SKM-1 (cell line): Measurements from ENCODE around the gene MGME1.

Experiments used
- DNase-seq: peaks from one replicate; lab custom pipeline; 2025; ENCODE audit not compliant: unreplicated experiment; lab: John Stamatoyannopoulos, UW

MGME1 gene

GRCh38 chr20:17992224-17992637, 23.4 kb downstream of the MGME1 start:
- DNase-seq = no peak

GRCh38 chr20:17992847-17993513, 24.2 kb downstream of the MGME1 start:
- DNase-seq = no peak

DNA sequence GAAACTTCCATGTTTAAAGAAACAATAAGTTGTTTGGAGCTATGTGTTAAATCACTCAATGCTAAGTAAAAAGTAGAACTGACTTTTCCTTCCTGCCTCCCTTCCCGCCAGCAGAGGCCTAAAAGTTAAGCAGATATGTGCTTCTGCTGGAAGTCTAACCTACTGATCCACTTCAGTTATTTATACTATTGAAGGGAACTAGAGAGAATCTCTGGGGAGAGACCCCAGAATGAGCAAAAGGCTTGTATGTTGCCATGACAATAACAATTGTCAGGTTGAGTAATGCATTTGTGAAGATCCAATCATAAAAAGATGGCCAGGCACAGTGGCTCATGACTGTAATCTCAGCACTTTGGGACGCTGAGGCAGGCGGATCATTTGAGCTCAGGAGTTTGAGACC, 24.7 kb downstream of the MGME1 start:
- no peak for DNase-seq

- DNase-seq = no peak
Observed at GRCh38 chr20:17995967-17996819, 27.4 kb downstream of the MGME1 start.

DNA sequence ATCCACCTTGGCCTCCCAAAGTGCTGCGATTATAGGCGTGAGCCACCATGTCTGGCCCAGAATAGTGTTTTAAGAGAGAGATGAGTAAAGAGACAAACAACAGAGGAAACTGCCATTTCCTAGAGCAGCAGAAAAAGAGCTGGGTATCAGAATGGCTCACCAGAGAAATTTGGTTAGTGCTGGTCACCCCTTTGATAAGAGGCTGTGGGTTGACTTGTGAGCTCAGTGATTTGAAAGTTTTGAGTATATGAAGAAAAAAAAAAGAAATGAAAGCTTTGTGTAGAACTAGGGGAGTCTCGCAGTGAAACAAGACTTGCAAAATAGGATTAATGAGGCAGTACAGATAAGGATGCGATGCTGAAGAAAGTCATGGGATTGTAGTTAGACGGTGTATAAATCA, 29.6 kb downstream of the MGME1 start:
- no peak for DNase-seq

GRCh38 chr20:17999566-17999965, 30.7 kb downstream of the MGME1 start:
- DNase-seq = no peak

DNA sequence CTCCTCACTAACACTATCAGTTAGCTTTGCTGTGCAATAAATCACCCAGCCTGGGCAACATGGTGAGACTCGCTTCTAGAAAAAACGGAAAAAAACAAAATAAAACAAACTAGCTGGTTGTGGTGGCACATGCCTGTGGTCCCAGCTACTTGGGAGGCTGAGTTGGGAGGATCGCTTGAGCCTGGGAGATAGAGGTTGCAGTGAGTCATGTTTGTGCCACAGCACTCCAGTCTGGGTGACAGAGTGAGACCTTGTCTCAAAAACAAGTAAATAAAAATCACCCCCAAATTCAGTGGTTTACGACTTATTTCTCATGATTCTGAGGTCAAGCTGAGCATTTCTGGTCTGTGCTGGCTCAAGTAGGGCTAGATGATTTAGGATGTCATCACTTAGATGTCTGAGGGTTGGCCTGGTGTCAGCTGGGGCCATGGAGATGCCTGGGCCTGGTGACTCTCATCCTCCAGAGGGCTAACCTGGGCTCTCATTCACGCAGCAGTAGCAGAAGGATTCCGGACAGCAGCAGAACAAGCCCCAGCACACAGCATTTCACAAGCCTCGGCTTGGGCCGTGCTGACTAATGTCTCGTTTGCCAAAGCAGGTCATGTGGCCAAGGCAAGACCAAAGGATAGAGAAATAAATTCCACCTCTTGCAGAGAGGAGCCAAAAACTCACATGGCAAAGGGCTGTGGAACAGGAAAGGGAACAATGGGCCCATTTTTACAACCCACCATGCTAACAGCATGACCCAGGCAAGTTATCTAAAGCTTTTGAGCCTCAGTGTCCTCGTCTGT, 32.5 kb downstream of the MGME1 start:
- no peak for DNase-seq

DNA sequence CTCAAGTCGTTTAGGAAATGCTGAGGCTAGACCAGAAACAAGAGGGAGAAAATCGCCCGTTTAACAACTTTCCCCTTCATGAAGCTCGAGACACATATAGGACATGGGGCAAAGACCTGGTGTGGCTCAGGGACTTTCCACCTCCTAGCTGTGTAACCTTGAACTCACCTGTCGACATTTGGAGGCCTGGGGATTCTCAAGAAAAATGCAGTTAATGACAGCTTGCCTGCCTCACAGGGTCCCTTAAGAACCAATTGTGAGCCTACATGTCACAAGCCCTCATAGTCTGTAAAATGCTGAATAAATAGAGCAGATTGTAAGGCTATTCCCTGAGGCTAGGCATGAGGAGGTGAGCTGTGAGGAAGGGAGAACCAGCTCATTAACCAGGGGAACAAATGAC, 35.1 kb downstream of the MGME1 start:
- no peak for DNase-seq

DNA sequence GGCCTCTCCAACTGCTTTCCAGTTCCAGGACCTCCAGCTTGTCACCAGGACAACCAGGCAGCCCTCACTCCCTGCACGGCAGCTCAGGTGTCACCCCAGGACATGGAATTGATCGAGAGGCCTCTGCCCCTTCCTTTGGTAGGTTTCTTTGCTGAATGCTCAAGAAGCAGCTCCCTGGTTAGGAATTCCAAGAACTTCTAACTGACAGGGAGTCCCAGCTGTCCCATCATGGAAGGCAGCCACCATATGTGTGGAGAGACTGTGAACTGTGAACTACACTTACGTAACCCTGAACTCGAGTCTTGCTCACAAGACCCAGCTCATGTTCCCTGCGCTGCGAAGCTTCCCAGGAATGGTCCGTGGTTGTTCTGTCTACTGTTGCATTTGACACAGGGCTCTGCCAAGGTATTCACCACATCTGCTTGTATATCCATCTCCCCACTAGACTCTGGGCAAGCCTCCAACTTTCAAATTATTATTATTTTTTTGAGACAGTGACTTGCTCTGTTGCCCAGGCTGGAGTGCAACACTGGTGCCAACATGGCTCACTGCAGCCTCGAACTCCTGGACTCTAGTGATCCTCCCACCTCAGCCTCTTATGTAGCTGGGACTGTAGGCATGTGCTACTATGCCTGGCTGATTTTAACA, 35.7 kb downstream of the MGME1 start:
- no peak for DNase-seq

- no peak for DNase-seq
Observed at GRCh38 chr20:18005170-18005989, 36.6 kb downstream of the MGME1 start.

- no peak for DNase-seq
Observed at GRCh38 chr20:18005990-18006364, 37.2 kb downstream of the MGME1 start.

DNA sequence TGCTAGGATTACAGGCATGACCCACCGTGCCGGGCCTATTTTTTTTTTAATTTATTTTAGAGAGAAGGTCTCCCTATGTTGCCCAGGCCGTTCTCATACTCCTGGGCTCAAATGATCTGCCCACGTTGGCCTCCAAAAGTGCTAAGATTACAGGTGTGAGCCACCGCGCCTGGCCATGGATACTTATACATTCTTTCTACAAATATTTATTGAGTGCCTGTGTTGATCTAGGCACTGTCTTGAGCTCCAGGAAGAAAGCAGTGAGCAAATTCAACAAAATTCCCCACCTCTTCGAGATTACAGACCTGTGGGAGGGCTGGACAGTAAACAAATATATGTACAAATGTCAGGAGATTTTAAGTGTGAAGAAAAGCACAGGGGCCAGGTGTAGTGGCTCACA, 37.9 kb downstream of the MGME1 start:
- DNase-seq = no peak

GRCh38 chr20:18007534-18008292, 38.9 kb downstream of the MGME1 start:
- no peak for DNase-seq

GRCh38 chr20:18009116-18009515, 40.3 kb downstream of the MGME1 start:
- no peak for DNase-seq

DNA sequence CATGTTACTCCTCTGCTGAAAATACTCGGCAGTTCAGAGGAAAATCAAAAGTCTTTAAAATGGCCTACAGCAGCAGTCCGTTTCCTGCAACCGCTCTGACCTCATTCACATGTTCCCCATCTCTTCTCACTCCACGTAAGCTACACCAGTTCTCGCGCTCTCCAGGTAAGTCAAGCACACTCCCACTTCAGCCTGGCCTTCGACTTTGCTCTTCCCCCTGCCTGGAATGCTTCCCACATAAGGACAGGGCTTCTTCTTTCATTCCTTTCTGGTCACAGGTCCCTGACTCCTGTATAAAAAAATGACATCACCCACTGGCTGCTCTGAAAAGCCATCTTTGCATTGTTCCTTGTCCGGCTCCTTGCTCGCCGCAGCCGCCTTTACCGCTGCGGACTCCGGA, 42.7 kb downstream of the MGME1 start:
- no peak for DNase-seq

DNA sequence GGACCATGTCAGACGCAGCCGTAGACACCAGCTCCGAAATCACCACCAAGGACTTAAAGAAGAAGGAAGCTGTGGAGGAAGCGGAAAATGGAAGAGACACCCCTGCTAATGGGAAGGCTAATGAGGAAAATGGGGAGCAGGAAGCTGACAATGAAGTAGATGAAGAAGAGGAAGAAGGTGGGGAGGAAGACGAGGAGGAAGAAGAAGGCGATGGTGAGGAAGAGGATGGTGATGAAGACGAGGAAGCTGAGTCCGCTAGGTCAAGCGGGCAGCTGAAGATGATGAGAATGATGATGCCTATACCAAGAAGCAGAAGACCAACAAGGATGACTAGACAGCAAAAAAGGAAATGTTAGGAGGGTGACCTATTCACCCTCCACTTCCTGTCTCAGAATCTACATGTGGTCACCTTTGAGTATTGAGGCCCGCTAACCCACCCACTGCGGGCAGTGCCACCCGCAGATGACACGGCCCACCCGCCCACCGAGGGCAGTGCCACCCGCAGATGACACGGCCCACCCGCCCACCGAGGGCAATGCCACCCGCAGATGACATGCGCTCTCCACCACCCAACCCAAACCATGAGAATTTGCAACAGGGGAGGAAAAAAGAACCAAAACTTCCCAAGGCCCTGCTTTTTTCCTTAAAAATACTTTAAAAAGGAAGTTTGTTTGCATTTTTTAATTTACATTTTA, 43.3 kb downstream of the MGME1 start:
- DNase-seq = no peak

- DNase-seq = no peak
Observed at GRCh38 chr20:18012901-18013300, 44.1 kb downstream of the MGME1 start.

DNA sequence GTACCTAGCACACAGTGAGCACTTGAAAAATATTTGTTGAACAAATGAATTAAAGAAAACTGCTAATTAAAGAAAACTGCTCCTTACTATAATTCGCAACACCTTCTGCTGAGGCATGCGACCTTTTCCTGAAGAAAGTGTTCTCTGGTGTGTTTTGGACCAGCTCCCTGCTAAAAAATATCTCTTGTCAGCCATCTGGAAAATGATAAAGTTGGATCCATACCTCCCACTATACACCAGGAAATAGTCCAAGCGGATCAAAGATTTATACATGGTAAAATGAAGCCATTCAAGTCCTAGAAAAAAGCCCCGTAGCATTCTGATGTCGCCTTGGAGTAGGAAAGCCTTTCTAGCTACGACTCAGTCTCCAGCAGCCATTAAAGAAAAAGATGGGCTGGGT, 45.6 kb downstream of the MGME1 start:
- no peak for DNase-seq

GRCh38 chr20:18016772-18017171, 48.0 kb downstream of the MGME1 start:
- DNase-seq = no peak
